CD4-positive, alpha-beta T cell treated with Interleukin-17A for 1 hour (primary cell): ENCODE data around the gene ADAM17.
"Not testable (repeated sequence)": the region's sequence is repeated elsewhere in the genome, so short reads cannot be mapped to it uniquely, and the experiment has no call there.

ENCODE experiments used
- DNase-seq: peaks from one replicate; pipeline ENCODE4 v3.0.0-alpha.2; 2020

The ADAM17 gene

GRCh38 chr2:9555297-9556120 is at the start of gene ADAM17:
ADAM17 (minus strand) TSS chr2:9555830; CDS start chr2:9555605, 225 bp downstream.
- peak; percentile 85 for DNase-seq

GRCh38 chr2:9602412-9602811 is 46.8 kb upstream of the ADAM17 start:
- no peak for DNase-seq

GRCh38 chr2:9601397-9601796 is 45.8 kb upstream of the ADAM17 start:
- no peak for DNase-seq

GRCh38 chr2:9599430-9599829 is 43.8 kb upstream of the ADAM17 start:
- no peak for DNase-seq

GRCh38 chr2:9596621-9597311 is 41.1 kb upstream of the ADAM17 start:
- DNase-seq, result peak; percentile 20

- no peak for DNase-seq
These were observed 40.1 kb upstream of the ADAM17 start for GRCh38 chr2:9595746-9596145.

- not testable (repeated sequence) for DNase-seq
These were observed 39.6 kb upstream of the ADAM17 start for GRCh38 chr2:9595256-9595655.

- DNase-seq, result no peak
These were observed 38.9 kb upstream of the ADAM17 start for GRCh38 chr2:9594366-9595054.

GRCh38 chr2:9593925-9594324 is 38.3 kb upstream of the ADAM17 start:
- peak; percentile 24 for DNase-seq

GRCh38 chr2:9592699-9593098 is 37.1 kb upstream of the ADAM17 start:
- no peak for DNase-seq

- DNase-seq, result no peak
These were observed 35.0 kb upstream of the ADAM17 start for GRCh38 chr2:9590641-9591040.

GRCh38 chr2:9586465-9586864 is 30.8 kb upstream of the ADAM17 start:
- DNase-seq, result no peak

- DNase-seq, result no peak
These were observed 29.9 kb upstream of the ADAM17 start for GRCh38 chr2:9585486-9585885.

- DNase-seq, result not testable (repeated sequence)
These were observed 29.3 kb upstream of the ADAM17 start for GRCh38 chr2:9584902-9585301.

- no peak for DNase-seq
These were observed 27.0 kb upstream of the ADAM17 start for GRCh38 chr2:9582624-9583023.

- DNase-seq, result no peak
These were observed 23.0 kb upstream of the ADAM17 start for GRCh38 chr2:9578467-9579235.

GRCh38 chr2:9574331-9574730 is 18.7 kb upstream of the ADAM17 start:
- no peak for DNase-seq

GRCh38 chr2:9573840-9574239 is 18.2 kb upstream of the ADAM17 start:
- DNase-seq, result no peak

- DNase-seq, result no peak
These were observed 17.5 kb upstream of the ADAM17 start for GRCh38 chr2:9573013-9573720.

GRCh38 chr2:9570182-9571060 is 14.8 kb upstream of the ADAM17 start:
- DNase-seq, result no peak
